IPS-NIHi7 (cell line): Measurements from ENCODE around the gene FRMD3.
A peak's percentile ranks its signal among the peaks of the same experiment; 100 is the strongest.

Source experiments
- DNase-seq: peaks from one replicate; pipeline ENCODE4 v3.0.0; 2012; ENCODE audit warnings: mixed read lengths; ENCODE audit errors: extremely low spot score

The FRMD3 gene

DNA sequence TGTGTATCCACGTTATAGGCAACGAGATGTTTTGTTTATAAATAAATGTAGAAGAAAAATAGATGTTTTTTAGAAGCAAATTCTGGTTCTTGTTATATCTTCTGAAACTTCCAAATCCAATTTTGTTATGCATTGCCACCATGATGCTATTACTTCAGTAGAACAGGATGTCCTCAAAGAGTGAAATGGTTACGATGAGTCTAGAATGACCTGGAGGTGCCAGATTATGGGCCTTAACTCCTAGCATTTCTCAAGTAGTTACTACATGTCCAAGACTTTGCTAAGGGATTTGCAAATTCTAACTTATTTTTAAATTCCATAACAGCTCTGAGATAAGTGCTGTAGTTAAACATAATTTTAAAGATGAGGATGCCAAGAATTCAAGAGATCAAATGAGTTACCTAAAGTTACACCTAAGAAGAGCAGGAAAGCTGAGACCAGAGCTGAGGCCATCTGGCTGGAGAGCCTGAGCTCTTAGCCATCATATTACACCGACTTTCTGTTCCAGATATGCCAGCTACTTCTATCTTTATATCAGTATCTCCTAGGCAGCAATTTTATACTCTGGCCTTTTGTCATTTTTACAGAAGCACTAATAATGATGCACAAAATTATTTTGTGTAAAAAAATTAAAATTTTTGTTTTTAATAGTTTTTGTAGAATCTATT, 302.0 kb downstream of the FRMD3 start:
- no peak for DNase-seq

DNA sequence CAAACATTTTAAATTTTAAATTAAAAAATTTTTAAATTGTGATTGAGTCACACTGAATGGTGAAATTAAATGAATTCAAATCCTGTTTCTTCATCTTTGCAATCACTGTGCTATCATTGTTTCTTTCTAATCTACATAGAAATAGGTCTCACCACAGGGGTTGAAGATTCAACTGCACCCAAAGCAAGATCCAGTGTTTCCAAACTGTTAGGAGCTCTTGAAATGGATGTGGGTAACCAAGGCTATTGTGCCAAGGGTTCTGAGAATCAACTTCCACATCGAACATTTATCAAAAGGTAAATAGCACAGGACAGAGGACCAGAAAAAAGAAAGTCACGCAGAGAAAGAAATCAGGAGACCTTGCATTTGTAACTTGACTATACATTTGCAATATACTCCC, 302.7 kb downstream of the FRMD3 start:
- DNase-seq, result no peak

DNA sequence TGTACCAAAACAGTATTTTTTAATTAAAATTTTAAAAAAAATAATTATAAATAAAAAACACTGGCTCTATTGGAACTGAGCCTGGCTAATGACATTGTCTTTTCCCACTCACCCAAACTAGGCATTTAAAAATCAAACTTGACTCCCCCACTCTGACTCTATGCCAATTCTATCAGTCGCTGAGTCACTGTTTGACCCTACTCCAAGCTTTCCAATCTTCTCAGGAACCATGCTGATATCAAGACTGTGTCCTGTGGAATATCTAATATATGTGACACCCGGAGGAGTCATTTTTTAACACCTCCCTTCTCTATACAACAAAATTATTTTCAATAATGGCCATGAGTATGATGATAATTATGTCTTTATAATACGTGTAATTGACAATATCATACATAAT, 303.7 kb downstream of the FRMD3 start:
- no peak for DNase-seq

DNA sequence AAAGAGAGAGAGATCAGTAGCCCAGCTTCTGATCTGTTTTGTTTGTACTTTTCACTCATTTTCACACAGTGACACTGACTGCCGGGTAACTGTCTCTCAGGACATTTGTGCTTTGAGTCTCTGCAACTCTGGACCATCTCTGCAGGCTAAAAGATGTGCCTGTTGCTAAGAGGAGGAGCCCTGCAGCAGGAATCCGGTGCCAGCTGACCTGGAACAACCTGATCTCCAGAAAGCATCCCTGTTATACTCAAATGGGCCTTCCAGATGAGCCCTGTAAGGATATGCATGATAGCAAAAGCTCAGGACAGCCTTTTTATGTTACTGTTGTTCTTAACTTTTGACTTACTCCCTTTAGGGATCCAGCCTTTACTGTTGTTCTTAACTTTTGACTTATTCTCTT, 304.6 kb downstream of the FRMD3 start:
- DNase-seq, result no peak

DNA sequence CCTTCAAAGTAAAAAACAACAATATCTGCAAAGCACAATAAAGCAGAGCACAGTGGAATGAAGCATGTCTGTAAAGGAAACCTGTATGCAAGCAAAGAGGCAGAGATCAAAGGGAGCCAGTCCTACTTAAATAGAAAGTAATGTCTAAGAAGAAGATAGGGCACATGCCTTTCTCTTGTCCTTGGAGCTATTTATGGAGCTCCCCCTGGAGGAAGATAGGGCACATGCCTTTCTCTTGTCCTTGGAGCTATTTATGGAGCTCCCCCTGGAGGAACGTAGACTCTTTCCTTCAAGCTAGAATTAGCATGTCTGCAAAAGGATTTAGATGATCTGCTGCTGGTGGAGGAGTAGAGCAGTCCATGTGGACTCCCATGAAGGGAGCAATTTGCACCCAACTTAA, 307.2 kb downstream of the FRMD3 start:
- DNase-seq, result no peak

DNA sequence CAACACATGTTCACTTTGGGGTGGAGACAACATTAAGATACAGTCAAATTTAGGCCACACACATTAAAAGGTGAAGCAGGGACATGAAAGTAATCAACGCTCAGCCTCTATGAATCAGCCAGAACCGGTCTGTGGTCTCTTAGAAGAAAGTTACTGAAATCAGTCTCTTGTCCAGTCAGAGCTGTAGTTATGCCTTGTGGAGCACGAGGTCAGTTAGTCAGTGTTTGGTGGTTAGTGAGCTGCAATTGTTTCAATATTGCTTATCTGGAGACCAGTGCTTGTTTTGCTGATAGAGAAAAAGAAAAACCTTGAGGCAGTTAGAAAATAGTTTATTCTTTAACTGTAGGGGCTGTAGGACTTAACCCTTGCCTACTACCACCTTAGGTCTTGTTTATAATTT, 317.5 kb downstream of the FRMD3 start:
- DNase-seq, result no peak

DNA sequence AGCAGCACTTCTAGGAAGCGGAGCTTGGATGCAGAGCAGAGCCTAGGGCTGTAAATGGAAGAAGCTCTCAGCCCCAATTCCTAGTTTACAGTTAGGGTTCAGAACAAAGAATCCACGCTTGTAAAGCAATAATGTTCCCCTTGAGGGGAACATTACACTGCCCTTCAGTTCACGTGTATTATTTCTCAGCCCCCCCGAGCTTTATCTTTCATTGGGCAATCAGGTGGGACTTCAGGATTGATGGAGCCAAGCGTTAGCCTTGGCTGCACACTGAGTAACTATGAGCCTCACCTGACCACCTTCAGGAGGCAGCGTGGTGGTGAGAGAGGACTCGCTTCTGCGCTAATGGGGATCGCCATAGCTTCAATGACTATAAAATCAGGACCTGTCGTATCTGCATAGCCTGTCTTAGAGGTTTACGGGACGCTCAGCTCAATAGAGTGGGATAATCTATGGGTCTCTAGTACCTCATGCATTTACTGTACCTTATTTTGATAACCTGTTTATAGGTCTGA, 318.2 kb downstream of the FRMD3 start:
- DNase-seq, result no peak

DNA sequence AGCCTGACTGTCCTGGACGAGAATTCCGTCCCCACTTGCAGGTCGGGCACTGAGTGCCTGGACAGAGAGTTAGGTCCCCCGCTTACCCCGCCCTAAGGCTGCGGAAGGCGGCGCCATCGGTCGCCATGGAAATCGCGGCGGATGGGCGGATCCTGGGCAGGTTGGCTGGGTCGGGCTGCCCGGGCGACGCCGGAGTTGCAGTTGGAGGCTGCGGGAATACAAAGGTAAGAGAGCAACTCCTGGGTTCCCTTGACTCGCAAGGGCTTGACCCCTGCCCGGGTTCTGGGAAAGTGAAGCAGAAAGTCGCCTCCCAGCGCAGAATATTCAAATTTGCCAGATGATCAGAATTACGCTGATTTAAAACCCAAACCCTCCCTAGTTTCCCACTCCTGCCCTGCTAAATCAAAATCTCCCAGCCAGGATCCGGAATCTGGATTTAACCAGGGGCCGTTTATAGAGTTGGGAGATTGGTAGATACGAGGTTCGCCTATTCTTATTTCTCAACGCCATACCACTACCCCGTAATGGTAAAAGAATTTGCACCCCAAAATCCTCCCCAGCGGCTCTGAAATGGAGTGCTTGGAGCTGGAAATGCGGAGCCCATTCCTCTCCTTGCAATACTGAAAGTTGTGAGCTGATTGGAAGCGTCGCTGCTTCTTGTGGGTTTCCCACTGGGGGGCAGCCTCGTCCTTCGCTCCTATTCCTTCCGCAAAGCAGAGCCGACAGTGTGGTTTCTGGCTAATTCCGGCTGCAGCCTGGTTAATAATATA, 318.9 kb downstream of the FRMD3 start:
- DNase-seq, result peak; percentile 90

DNA sequence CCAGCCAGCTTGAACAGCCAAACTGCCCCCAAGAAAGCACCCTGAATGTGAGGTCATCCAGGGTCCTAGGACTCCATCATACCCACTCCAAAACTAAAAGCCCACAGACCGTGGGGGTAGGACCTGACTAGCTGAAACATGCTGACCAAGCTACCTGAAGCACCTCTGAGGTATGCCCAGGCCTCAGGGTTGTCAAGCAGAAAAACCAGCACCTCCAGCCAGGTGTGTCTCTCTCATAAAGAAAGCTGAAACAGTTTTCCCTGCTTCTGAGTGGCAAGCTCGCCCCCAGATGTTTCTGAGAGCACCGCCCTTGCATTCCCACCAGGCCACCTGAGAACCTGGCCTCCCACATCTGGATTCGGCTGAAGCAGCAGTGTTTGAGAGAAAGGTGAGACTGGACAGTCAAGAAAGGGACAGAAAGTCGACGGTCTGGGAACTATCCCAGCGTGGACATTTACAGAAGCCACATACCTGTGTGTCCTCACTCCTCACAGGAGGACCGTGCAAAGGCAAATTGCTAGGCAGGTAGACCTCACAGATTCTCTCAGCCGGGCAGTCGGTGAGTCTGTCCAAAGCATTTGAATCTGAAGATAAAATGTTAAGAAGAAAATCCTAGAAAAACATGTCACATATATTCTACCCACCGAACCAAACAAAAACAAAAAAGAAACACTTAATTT, 319.6 kb downstream of the FRMD3 start:
- DNase-seq, result no peak

DNA sequence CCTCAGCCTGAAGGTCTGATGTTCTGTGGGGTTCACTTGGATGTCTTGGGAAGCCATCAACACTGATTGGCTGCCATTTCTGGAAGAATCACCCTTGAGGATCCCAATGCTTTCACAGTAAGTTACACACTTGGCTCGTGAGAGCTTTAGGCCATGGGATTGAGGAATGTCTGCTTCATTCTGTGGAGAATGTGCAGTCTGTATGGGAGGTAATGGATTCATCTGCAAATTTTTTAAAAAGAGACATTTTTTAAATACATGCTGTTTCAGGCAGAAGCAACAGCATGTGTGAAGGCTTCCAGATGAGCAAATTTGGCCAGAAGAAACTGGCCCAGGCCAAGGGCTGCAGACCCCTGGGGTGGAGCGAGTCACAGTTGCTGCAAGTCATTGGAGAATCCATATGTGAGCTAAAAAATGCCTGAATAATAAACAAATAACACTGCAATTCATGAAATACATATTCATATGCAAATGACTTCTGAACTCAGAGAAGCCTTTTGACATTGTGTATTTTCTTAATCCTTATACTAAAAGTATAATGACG, 328.9 kb downstream of the FRMD3 start:
- DNase-seq, result no peak

DNA sequence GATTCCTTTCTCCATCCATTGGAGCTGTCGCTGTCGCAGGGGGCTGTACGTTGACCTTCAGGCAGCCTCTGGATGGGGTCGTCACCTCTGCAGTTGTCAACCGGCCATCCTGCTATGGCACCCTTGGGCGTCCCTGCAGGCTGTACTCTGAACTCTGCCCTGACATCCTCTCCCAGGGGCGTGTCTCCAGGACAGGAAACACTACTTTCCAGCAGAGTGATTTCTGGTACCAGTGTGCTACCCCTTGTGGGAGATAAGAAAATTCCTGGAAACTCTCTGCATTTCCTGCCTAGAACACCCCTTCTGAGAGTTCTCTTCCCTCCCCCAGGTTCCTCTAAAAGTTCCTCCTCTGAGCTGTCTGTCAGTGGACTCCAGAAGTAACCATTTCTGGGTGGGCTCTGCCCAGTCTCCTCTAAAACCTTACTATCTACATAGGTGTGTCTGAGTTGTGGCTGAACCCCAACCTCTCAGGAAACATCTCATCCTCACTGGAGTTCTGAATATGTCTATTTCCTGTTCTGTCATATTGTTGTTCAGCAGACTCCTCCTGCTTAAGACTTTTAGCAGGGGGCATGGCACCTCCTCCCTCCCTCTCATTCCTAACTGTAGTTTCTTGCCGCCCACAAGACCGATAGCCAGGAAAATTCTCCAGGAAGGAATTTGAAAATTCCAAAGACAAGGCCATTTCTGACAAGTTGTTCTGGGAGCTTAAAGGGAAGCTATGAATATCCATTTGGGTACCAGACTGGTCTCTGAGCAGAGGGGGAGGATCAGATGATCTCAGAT, 329.9 kb downstream of the FRMD3 start:
- no peak for DNase-seq

DNA sequence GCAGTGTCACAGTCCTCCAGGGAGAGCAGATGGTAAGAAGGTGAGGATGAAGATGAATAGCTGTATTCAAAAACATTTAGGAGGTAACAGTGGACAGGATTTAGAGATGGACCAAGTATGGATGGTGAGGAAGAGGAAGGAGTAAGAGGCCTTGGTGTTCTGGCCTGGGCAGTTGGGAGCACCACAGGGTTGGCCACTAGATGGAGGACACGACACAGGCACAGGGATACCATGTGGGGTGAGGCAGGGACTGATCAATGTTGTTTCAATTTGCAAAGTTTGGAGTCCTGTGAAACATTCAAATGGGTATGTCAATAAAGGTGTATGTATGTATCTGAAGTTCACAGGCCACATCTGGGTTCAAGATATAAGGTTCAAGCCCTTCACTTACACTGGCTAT, 334.2 kb downstream of the FRMD3 start:
- peak; percentile 19 for DNase-seq

DNA sequence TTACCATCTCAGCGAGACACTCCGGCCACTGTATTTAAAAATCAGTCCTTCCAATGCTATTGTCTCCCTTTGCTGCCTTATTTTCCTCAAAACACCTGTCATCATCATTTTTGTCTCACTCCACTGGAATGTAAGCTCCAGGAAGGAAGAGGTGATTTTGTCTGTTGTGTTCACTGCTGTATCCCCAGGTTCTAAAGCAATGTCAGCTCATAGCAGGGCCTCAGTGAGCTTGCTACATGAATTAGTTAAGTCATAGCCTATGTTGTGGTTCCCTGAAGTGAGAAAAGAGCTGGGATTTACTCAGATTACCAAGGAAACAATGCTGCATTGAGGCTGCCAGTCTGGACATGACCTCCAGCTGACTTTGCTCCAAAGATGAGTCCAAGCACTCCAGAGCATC, 337.7 kb downstream of the FRMD3 start:
- DNase-seq, result no peak

DNA sequence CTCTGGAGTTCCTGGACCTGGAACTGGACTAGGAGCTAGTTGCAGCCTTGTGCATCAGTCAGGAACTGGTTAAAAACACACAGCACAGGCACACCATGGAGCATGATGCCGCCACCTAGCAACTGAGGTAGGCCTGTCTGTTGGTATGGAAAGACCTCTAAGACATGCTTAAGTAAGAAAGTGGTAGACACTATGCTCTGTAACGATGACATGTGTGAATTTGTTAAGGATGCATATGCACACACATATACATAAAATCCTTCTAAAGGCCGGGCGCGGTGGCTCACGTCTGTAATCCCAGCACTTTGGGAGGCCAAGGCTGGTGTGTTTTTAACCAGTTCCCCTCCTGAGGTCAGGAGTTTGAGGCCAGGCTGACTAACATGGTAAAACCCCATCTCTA, 338.4 kb downstream of the FRMD3 start:
- no peak for DNase-seq

DNA sequence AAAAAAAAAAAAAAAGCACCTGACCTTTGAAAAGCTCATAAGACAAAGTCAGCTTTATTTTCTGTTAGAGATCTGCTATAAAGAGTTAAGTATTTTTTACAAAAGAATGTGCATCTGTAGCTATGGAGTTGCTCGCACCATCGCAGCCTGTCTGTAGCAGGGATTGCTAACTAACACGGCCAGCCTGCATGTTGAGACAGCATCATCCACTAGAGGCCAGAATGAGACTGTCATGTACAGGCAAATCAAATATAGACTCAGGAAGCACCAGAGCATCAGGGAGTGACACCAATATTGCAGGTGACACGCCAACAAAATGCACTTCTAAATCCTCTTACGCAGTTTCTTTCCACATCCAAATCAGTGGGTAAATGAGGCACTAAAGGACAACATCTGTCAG, 339.0 kb downstream of the FRMD3 start:
- peak; percentile 40 for DNase-seq

DNA sequence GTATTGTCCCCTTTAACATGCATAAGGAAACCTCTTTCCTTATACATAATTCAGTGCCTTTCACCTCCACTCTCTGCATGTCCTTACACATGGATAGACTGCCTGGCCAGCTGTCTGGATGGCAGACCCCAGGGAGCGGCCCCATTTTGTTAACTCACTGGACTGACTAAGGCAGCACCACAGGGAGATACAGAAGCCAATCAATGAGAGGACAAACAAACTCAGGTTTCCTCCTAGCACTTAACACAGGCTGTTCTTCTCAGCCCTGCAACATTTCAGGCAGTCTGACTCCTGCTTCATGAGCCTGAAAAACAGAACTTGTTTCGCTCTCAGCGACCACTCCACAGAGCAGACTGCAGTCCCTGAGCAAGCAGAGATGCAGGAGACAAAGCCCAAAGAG, 339.8 kb downstream of the FRMD3 start:
- DNase-seq, result no peak

DNA sequence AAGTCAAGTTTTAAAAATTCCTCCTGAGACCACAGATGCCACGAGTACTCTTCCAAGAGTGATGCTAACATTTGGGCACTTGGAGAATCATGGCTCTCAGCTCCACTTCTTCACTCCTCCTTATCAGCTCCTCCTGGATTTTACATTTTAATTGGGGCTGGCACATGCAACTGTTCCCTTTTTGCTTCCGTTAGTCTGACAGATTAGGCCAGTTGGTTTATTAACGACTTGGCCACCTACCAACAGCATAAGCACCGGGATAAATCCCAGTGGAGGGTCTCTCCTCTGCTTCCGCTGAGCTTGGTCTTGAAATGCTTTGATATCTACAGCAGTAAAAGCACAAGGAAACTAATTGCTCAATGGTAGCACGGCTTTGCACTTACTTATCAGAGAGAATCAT, 340.6 kb downstream of the FRMD3 start:
- no peak for DNase-seq

DNA sequence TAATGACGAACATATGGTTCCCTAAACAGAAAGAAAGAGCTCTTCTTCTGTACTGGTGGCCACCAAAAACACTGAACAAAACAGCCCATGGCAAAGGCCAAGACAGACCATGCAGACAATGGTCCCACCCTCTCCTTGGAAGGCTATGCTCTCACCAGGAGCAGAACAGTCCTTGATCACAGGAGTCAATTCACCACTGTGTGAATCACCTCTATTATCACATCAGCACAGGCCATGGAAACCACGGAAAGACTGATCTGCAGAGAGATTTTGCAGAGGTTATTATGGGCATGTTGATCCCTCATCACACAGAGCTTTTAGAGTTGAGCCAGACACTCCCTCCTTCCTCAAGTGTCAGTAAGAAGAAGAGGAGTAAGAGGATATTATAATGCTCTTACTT, 341.3 kb downstream of the FRMD3 start:
- no peak for DNase-seq
